OCI-LY3 (cell line): ENCODE data around the gene SLC12A4.

ENCODE experiments used
- H2AFZ ChIP-seq: fragments of 200-600, 300-600 bp; shearing (Covaris generic); 2 replicates; pipeline ENCODE4 v1.6.0; 2014; ENCODE audit warnings: antibody characterized with exemption, low read depth, low read length
- H3K27ac ChIP-seq: fragments of 200-600, 300-600 bp; sonication (generic); 2 replicates; pipeline ENCODE4 v1.5.1; 2014; ENCODE audit warnings: mild to moderate bottlenecking, low read length, moderate library complexity, mixed read lengths
- H3K27me3 ChIP-seq: fragments of 200-600, 300-600 bp; sonication (generic); 2 replicates; pipeline ENCODE4 v1.6.1; 2014; ENCODE audit warnings: low read depth, low read length, mixed read lengths
- H3K36me3 ChIP-seq: fragments of 200-600, 300-600 bp; sonication (generic); replicated peaks from 2 replicates; pipeline ENCODE3; 2014; ENCODE audit warnings: low read depth, low read length, mixed read lengths
- H3K4me1 ChIP-seq: fragments of 300-600, 200-600 bp; sonication (generic); 2 replicates; pipeline ENCODE4 v1.6.1; 2014; ENCODE audit warnings: low read length, mixed read lengths
- H3K4me2 ChIP-seq: fragments of 200-600, 300-600 bp; sonication (generic); 2 replicates; pipeline ENCODE4 v1.6.1; 2014; ENCODE audit warnings: low read length, mixed read lengths
- H3K4me3 ChIP-seq: fragments of 300-600, 200-600 bp; sonication (generic); 2 replicates; pipeline ENCODE4 v1.5.1; 2014; ENCODE audit warnings: antibody characterized with exemption, mild to moderate bottlenecking, low read length, moderate library complexity
- H3K79me2 ChIP-seq: fragments of 300-600, 200-600 bp; shearing (Covaris generic); 2 replicates; pipeline ENCODE4 v1.6.1; 2014; ENCODE audit warnings: mild to moderate bottlenecking, low read length, mixed read lengths
- H3K9ac ChIP-seq: fragments of 300-600, 200-600 bp; shearing (Covaris generic); 2 replicates; pipeline ENCODE4 v1.6.0; 2014; ENCODE audit warnings: mild to moderate bottlenecking, low read length, moderate library complexity
- H3K9me3 ChIP-seq: fragments of 200-600, 300-600 bp; shearing (Covaris generic); 2 replicates; pipeline ENCODE4 v1.6.1; 2014; ENCODE audit warnings: low read length, mixed read lengths; ENCODE audit not compliant: insufficient read depth
- H4K20me1 ChIP-seq: fragments of 200-600, 300-600 bp; sonication (generic); 2 replicates; pipeline ENCODE4 v1.6.1; 2016; ENCODE audit warnings: low read length, mixed read lengths; ENCODE audit not compliant: insufficient read depth
- EZH2phosphoT487 ChIP-seq: fragments of 200-600 bp; shearing (Covaris generic); IDR thresholded peaks from 2 replicates; pipeline ENCODE4 v1.6.1; 2018; ENCODE audit warnings: antibody characterized with exemption, mixed run types, low read depth
- TF ChIP-seq, protein P1 (sequence below): fragments of 200-600, 300-600 bp; sonication (generic); IDR thresholded peaks from 2 replicates; pipeline ENCODE4 v1.5.1; 2014; ENCODE audit warnings: antibody characterized with exemption, low read length, low read depth

SLC12A4 gene

DNA sequence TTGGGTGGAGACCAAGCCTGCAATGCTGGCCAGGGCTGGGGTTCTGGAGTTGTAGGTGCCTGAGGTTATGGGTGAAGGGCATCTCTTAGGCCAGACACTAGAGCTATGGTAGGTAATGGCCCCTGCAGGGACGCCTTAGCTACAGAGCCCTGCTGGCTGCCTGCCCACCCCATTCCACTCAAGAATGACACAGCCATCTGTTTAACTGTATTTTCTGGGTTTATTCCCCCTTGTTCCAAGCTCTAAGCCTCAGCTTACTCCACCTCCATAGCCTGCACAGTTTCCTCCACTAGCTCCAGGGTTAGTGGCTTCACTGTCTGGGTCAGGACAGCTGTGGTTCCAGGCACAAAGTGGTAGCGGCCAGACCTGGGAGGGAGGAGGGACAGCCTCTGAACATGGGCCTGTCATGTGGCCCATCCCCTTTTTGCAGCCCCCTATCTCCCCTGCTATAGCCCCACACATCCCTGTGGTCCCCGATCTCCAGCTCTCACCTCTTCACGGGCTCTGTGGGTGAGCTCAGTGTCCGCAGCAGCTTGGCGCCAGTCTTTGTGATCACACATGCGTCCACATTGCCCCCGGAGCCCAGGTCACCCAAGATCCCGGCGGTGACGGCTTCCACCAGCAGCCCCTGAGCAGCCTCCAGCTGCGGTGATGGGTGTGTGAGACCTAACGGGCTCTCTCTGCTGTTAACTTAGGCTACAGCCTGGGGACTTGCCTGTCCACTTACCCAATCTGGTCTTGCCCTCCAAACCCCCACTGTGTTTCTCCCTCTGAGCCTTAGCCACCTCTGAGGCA, 33.9 kb downstream of the SLC12A4 start:
- Histone ChIP-seq H3K9ac (no peak overlapping the region; the same call in 1 of the 2 replicates), H3K36me3 (peaks cover 48% of the 10 kb centered on the region), H3K9me3 (no peaks in the 10 kb centered on the region), H3K4me2 (peak overlapping the region; percentile 96), H2AFZ (no peak overlapping the region), H3K27me3 (no peaks in the 10 kb centered on the region), H3K79me2 (peaks cover 39% of the 10 kb centered on the region), H3K4me3 (peak overlapping the region; percentile 93), H3K4me1 (peaks cover 24% of the 10 kb centered on the region), H4K20me1 (peaks cover 9% of the 10 kb centered on the region), H3K27ac (no peak overlapping the region)
- TF ChIP-seq, protein P1, sequence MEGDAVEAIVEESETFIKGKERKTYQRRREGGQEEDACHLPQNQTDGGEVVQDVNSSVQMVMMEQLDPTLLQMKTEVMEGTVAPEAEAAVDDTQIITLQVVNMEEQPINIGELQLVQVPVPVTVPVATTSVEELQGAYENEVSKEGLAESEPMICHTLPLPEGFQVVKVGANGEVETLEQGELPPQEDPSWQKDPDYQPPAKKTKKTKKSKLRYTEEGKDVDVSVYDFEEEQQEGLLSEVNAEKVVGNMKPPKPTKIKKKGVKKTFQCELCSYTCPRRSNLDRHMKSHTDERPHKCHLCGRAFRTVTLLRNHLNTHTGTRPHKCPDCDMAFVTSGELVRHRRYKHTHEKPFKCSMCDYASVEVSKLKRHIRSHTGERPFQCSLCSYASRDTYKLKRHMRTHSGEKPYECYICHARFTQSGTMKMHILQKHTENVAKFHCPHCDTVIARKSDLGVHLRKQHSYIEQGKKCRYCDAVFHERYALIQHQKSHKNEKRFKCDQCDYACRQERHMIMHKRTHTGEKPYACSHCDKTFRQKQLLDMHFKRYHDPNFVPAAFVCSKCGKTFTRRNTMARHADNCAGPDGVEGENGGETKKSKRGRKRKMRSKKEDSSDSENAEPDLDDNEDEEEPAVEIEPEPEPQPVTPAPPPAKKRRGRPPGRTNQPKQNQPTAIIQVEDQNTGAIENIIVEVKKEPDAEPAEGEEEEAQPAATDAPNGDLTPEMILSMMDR: no peak
- TF ChIP-seq EZH2phosphoT487: no peak

GRCh38 chr16:67933805-67934204, 34.6 kb downstream of the SLC12A4 start:
- no peak overlapping the region for H3K4me2 ChIP-seq
- peaks cover 36% of the 10 kb centered on the region for H3K79me2 ChIP-seq
- H3K27ac ChIP-seq: no peak overlapping the region
- no peak overlapping the region for H3K4me3 ChIP-seq
- H3K36me3 ChIP-seq: peaks cover 46% of the 10 kb centered on the region
- peaks cover 31% of the 10 kb centered on the region for H3K4me1 ChIP-seq
- TF ChIP-seq, protein P1: no peak
- no peak for TF ChIP-seq EZH2phosphoT487
- H2AFZ ChIP-seq: no peak overlapping the region
- no peak overlapping the region for H3K9ac ChIP-seq
- H4K20me1 ChIP-seq: peaks cover 13% of the 10 kb centered on the region
- H3K9me3 ChIP-seq: no peaks in the 10 kb centered on the region
- H3K27me3 ChIP-seq: no peaks in the 10 kb centered on the region

- H4K20me1 ChIP-seq: peaks cover 17% of the 10 kb centered on the region
- H3K4me1 ChIP-seq: peaks cover 33% of the 10 kb centered on the region
- H3K4me3 ChIP-seq: no peak overlapping the region
- no peak overlapping the region for H3K27ac ChIP-seq
- H3K27me3 ChIP-seq: no peaks in the 10 kb centered on the region
- H2AFZ ChIP-seq: no peak overlapping the region
- no peak for TF ChIP-seq EZH2phosphoT487
- TF ChIP-seq, protein P1: no peak
- H3K9me3 ChIP-seq: no peaks in the 10 kb centered on the region
- no peak overlapping the region for H3K9ac ChIP-seq
- peaks cover 45% of the 10 kb centered on the region for H3K36me3 ChIP-seq
- H3K79me2 ChIP-seq: peaks cover 30% of the 10 kb centered on the region
- H3K4me2 ChIP-seq: no peak overlapping the region
These were observed 36.0 kb downstream of the SLC12A4 start for GRCh38 chr16:67932462-67932840.

DNA sequence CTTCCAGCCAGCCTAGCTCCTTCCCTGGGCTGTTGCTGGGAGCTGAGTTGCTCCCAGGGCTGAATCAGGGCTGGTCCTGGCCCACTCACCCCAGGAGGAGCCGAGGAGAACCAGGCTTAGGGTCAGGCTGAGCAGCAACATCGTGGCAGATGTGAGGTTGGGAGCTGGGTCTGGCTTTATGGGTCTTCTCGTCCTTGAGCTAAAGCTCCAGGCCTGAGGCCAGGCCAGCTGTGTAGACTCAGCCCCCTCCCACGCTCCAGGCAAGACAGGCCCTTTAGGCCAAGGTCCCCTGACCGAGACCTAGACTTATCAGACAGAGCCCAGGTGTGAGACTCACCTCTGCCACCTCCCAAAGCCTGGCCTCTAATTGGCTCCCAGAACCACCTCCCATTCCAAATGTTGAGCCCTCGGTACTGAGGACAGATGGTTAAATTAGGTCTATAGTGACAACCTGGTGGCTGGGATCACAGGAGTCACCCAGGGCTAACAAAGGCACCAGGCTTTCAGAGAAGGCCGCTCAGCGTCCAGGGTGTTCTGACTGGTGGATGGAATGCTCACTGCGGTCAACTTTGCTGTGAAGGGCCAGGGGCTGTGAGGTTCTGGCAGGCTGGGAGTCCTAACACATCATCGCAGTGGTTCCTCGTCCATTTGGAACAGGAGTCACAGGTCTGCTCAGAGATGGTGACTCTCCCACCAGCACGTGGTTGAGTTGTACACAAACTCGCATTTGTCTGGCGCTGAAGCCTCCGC, 36.5 kb downstream of the SLC12A4 start, which contains the start of gene CTRL:
Gene CTRL (minus strand): TSS at position 151 of the 750 bp plus-strand sequence. CDS start 10 bp downstream, at position 141.
- no peaks in the 10 kb centered on the region for H3K9me3 ChIP-seq
- peaks cover 40% of the 10 kb centered on the region for H3K36me3 ChIP-seq
- H3K27me3 ChIP-seq: no peaks in the 10 kb centered on the region
- no peak within 1 kb of the TSS for H3K27ac ChIP-seq
- peaks cover 27% of the 10 kb centered on the region for H3K4me1 ChIP-seq
- H3K4me2 ChIP-seq: no peak within 1 kb of the TSS
- no peak for TF ChIP-seq EZH2phosphoT487
- TF ChIP-seq, protein P1: no peak
- H4K20me1 ChIP-seq: peaks cover 17% of the 10 kb centered on the region
- peaks cover 24% of the 10 kb centered on the region for H3K79me2 ChIP-seq
- H3K4me3 ChIP-seq: no peak within 1 kb of the TSS
- no peak within 1 kb of the TSS for H2AFZ ChIP-seq
- H3K9ac ChIP-seq: no peak within 1 kb of the TSS
